EH (cell line): Measurements from ENCODE around the gene ID3.
A peak's percentile ranks its signal among the peaks of the same experiment; 100 is the strongest.
"Not testable (repeated sequence)": the region's sequence is repeated elsewhere in the genome, so short reads cannot be mapped to it uniquely, and the experiment has no call there.

ENCODE experiments used
- DNase-seq: peaks from one replicate; pipeline ENCODE4 v3.0.0-alpha.2; 2015; ENCODE audit warnings: low read depth

Gene ID3

DNA sequence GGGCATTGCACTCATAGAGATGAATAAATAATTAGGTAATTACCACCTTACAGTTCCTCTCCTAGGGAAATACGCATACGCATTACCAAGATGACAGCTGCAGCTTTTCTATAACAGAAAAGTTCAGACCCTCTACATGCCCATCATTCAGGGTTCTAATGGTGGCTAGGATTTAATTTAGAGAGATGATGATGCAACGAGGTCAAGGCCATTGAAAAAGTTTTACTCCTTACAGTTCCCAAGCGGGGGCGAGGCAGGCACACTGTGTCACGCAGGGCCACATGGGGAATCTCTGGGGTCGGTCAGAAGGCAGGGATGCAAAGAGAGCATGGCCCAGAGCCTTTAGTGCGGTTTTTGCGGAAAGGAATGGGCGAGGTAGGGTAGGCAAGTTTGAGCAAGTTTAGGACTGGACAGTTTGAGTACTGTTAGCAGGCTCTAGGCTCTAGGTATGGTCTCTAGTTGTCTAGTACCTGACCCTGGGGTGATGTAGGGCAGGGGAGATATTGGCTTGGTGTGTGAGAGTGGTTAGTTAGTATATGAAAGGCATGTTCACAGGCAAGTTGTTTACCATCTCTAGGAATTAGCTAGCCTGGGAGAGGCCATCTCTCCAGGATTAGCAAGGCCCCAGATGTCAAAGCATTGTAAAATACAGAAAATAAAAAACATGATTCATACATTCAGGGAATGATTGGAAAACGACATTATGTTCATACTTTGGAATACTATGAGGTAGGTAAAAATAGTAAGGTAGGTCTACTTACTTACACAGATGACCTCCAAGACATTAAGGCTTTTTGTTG lies 29.6 kb upstream of the ID3 start:
- DNase-seq: peak; percentile 47

DNA sequence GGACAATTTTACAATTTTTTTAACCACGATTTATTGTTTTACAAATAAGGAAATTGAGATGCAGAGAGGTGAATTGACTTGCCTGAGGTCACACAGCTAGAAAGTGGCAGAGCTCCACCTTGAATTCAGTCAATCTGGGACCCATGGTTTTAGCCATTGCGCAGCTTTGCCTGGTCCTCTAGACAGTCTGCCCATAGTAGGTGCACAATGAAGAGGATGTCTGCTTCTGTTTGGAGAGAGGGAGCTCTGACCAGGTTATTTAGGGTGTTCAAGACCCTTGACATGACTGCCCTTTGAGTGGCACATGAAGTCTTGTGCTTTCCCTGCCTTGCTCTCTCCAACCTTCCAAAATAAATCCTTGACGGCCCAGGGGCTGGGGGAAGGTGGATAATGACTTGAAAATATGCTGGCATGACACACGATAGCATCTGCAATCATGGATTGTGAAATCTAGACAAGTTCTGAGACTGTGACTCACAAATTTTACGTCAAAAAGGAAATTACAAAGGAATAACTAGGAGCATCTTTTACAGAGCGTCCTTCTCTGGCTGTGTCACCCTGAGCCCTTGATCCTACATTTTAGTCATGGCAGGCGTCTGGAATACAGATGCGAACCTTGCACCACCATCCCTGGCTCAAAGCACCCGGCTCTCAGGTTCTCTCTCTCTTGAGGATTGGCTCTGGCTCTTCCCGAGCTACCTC lies 26.2 kb upstream of the ID3 start:
- DNase-seq: peak; percentile 99

DNA sequence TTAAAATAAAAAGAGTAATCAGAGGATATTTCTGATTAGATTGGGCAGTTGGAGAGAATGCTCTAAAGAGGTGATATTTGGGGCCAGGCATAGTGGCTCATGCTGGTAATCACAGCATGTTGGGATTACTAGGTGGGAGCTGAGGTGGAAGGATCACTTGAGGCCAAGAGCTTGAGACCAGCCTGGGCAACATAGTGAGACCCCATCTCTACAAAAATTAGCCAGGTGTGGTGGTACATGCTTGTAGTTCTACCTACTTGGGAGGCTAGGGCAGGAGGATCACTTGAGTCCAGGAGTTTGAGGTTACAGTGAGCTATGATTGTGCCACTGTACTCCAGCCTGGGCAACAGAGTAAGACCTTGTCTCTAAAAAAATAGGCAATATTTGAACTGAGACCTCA lies 24.4 kb upstream of the ID3 start:
- not testable (repeated sequence) for DNase-seq

DNA sequence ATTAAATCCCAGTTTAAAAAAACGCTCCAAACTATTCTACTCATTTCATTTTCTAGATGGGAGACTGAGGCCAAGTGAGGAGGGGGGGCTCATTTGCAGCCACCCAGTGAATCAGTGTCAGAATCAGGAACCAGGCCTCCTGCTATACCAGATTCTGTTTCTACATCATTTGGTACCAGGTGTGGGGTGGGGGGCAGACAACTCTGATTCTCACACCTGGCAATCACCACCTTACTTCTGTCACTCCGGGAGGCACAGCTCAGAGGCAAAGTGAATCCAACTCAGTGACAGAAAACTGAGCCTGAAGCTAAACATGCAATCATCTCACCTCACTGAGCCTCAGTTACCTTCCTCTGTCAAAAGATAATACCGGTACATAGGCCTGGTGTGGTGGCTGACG lies 23.5 kb upstream of the ID3 start:
- DNase-seq: no peak

DNA sequence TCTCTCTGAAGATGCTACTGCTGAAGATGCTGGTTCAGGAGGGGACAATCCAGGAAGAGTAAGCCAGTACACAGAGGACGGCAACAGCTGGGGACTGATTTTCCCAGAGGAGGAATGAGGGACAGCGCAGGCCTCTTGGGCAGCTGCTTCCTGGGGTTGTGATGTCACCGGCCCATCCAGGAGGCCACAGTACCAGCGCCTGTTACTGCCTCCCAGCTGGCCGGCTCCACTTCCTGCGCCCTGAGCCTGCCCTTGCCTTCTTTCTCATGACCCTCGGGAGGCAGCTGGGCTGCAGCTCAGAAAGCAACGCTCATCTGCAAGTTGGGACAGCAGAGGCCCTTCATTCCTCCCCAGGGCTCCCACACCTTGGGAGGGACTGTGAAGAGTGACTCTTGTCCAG lies 21.9 kb upstream of the ID3 start:
- DNase-seq: peak; percentile 94

DNA sequence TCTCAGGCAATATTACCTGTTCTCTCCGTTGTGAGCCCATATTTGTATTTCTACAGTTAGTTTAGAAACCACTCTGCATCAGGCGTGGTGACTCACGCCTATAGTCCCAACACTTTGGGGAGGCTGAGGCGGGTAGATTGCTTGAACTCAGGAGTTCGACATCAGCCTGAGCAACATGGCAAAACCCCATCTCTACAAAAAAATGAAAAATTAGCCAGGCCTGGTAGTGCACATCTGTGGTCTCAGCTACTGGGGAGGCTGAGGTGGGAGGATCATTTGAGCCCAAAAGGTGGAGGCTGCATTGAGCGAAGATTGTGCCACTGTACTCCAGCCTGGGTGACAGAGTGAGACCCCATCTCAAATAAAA lies 19.7 kb upstream of the ID3 start:
- DNase-seq: no peak

DNA sequence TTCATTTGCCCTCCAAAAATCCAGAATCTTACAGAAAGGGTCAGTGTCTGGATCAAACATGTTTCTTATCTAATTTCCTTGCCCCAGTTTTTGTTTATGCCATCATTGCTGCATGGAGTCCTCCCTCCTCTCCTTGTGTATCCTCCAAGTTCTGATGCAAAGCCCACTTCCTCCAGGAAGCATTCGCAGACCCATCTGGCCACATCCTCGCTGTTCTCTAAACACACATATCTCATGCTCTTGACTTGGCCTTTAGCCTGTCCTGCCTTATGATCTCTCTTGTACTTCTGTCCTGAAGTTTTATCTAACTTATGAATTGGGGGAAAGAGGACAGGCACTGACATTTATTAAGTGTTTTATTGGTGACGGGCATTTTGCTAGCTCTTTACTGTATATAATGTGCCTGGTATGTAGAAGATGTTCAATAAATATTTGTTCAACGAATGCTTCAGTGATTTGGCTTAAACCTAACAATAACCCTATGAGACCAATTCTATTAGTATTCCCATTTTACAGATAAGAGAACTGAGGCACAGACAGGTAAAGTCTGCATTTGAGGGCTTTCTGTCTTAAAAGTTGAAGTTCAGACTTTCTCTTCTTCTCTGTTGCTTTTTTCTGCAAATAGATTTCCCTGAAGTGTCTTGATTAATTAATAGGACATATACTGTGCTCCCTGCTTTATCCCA lies 19.2 kb upstream of the ID3 start:
- peak; percentile 69 for DNase-seq

DNA sequence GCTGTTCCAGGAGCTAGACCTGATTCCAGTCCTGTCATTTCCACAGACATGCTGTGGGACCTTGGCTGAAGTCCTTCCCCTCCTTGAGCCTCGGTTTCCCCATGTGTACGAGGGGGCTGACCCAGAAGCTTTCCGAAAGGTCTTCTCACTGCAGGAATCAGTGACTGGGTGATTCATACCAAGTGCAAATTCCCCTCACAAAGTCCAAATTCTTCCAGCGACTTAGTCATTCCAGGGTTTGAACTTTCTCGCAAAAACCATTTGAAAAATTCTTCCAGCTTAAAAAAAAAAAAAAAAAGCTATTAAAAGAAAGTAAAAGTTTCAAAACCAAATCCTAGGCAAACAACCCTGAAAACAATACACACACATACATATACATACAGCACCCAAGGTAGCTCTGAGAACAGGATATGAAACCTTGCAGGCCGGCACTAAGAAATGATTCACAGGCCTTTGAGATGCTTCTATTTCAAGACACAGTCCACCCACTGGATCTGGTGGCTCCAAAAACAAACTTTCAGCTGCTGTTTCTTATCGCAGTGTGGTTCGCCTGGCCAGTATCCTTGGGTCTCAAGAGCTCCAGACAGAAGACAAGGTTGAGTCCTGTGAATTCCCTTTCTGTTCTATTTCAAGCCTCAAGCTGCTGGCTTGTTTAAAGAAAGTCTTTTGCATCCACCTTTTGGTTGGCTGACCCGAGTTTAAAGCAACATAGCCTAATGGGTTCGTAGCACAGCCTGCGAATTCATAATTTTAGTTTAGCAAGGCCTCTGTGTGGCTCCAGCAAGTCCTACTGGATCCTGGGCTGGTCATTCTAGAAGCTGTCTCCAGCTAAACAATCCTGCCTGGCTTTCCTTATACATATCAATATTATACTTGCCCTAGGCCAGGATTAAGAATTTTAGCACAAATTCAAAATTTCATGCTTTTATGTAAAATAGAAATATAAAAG lies 18.0 kb upstream of the ID3 start:
- DNase-seq: peak; percentile 96

DNA sequence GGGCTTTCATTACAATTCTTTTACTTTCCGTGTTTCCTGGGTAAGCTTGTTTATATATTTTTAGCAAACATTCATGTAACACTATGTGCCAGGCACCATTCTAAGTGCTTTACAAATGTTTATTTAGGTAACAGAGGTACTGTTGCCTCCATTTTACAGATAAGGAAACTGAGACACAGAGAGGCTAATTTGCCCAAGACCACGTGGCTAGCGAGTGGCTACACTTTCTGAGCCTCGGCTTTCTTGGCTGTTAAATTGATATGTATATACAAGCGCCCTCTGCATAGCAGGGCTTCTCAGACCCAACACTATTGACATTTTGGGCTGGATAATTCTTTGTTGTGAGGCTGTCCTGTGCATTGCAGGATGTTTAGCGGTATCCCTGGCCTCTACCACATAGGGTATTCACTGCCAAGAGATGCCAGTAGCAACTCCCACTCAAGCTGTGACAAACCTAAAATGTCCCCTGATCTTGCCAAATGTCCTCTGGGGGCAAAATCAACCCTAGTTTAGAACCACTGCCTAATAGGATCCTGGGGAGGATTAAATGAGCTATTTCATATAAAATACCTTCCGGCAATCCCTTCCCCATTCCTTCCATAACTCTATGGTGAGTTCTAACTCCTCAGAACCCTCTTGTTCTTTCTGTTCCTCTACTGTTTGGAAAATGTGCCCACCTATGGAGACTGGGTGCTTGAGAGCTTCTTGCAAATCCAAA lies 17.2 kb upstream of the ID3 start:
- peak; percentile 79 for DNase-seq

DNA sequence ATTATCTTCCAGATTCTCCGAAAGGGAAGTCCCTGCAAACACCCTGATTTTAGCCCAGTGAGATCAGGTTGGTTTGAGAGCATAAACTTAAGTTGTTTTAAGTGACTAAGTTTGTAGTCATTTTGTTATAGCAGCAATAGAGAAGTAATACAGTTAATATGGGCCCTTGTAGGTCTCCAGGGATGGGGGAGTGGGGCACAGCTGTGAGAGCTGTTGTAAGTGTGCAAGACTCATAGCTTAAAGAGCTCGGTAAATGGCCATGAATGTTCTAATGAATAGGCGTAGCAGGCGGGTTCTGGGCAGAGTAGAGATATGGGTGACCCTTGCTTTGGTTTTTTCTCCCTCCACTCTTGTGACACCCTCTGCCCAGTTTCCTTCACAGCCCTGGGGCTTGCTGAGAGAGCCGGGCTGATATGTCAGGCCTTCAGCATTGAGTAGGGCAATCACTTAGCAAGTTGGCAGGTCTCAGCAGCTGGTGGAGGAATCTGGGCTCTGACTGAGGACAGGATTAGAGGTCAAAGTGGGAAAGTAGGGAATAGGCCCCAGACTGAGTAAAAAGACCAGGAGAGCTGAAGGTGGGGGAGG lies 16.0 kb upstream of the ID3 start:
- no peak for DNase-seq

DNA sequence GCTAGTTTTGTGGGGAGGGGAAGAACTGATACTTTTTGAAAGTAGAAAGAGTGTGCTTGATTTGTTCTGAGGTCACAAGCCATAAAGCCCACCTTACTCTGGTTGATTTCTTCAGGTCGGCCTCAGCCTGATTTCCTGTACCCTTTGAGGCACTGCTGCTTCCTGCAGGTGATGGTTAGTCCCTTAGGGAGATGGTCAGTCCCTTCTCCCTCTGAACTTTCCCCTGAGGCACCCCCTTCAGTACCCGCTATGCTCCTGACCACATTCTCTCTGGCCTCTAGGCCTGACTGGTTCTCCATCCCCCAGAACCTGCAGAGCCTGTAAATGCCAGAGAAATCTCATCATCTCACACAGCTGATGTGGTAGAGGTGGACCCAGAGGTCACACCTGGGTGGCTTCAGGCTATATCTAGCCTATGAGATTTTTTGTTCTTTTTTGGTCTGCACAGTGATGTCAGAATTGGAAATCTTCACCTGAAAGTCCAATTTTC lies 15.0 kb upstream of the ID3 start:
- DNase-seq: no peak

DNA sequence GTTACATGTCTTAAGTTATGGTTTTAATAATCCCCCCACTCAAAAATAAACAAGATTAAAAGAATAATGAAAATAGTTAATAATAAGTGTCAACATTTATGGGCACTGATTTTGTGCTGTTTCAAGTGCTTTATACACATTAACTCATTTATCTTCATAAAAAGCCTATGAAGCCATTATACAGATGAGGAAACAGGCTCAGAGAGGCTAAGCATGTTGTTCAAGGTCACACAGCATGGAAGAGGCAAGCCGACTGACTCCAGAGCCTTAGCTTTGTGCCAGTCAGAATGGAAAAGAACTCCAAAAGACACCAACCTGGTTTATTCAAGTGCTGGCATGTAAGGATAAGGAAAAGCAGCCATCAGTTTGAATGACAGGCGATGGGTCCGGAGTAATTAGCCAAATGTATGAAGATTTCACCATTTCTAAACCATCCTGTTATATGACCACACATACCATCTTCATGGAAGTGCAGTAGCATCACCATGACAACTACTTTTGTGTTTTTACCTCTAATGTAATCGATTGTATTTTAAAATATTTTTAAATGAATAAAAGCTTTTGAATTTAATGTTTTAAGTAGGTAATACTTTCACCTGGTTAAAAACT lies 14.4 kb upstream of the ID3 start:
- no peak for DNase-seq

DNA sequence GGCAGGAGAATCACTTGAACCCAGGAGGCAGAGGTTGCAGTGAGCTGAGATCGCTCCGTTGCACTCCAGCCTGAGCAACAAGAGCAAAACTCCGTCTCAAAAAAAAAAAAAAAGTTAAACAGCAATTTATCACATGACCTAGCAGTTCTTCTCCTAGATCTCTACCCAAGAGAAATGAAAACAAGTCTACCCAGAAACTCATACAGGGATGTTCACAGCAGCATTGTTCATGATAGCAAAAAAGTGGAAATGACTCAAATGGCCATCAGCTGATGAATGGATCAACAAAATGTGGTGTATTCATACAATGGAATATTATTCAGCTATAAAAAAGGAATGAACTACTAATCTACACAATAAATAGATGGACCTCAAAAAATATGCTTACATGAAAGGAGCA lies 12.2 kb upstream of the ID3 start:
- DNase-seq: no peak

DNA sequence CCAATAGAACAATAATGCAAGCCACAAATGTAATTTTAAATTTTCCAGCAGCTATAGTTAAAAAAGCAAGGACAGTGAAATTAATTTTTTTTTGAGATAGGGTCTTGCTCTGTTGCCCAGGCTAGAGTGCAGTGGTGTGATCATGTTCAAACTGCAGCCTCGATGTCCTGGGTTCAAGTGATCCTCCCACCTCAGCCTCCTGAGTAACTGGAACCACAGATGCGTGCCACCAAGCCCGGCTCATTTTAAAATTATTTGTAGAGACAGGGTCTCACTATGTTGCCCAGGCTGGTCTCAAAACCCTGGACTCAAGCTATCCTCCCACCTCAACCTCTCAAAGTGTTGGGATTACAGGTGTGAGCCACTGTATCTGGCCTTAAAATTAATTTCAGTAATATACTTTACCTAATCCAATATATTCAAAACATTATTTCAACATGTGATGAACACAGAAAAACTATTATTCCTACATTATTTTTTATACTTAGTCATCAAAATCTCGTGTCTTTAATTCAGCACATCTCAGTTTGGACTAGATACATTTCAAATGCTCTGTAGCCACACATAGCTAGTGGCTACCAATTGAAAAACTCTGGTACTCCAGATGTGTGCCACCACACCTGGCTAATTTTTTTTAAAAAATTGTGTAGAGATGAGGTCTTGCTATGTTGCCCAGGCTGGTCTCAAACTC lies 10.8 kb upstream of the ID3 start:
- DNase-seq: no peak

DNA sequence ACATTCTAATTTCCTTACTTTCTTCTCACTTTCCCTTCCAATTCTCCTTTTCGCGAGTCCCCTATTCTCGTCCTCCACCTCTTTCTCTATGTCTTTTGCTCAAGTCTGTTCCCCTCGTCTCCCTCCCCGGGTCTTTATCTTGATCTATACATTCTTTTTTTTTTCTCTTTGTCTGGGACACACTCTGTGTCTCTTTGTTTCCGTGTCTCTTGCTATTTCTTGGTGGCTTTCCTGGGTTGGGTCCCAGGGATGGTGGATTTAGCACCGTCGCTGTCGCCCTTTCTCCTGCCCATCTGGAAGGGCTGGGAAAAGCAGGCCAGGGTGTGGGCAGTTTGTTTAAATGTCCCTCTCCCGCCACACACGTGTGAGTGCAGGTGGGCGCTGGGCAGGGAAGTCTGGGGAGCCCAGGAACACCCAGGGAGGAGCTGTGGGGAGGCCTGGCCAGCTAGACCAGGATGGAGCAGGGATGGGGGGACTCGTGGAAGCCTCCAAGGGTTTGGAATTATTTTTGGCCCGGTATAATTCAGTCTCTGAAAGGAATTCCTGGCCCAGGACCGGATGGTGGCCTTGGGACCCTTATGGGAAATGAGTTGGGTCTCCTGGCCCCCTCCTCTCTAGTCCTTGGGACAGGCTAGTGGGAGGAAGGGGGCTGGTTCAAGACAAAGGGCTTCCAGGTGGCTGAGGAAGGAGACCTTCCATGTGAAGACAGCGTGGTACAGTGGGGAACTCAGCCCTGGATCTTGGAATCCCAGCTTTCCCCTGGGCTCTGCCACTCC lies 9.5 kb upstream of the ID3 start:
- DNase-seq: peak; percentile 26

DNA sequence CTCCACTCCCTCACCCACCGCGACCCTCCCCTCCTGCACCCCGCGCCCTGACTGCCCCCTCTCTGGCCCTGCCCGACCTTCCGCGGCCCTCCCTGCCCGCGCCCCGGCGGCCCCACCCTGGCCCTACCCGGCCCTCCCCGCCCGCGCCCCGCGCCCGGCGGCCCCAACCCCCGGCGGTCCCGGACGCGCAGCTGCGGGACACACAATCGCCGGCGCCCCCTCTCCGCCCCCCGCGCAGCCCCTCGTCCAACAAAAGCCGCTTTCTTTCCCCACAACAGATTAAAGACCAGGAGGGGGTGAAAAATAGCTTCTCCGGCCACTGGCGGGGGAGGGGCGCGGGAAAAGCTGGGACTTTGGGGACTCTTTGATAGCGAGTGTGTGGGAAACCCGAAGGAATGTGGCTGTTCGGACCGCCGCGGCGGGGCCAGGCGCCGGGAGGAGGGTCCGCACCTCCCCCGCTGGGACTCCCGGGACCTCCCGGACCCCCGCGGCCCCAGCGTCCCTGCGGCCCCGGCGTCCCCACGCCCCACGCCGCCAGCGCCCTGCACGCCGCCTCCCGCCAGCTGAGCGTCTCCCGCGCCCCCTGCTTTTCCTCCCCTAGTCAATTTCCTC lies 8.8 kb upstream of the ID3 start:
- peak; percentile 59 for DNase-seq

DNA sequence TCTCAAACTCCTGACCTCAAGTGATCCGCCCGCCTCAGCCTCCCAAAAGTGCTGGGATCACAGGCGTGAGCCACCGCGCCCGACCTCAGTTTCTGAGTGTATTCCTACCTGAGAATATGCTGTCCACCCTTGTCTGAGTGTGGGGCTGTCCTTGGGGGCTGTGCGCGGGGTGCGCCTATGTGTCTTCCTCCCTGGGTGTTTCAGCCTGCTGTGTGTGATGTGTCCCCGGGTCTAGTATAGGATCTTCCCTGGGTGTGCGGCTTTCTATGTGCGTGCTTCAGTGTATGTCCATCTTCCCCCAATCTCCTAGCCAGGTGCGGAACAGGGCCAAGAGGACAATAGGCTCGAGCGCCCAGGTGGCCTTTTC lies 8.3 kb upstream of the ID3 start:
- DNase-seq: no peak

DNA sequence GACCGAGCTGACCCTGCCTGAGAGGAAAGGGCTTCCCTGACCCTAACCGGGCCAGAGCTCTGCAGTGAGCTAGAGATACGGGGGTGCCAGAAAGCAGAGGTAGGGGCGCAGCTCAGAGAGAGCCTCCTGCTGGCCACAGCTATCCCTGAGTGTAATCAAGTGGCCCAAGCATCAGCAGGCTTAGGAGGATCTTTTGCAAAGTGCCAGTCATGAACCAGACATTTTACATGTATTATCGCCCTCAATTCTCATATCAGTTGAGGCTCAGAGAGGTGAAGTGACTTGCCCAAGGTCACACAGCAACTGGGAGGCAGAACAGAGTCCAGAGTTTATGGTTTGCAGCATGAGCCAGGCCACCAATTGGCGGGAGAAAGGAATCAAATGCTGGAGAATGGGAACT lies 7.0 kb upstream of the ID3 start:
- DNase-seq: peak; percentile 20

DNA sequence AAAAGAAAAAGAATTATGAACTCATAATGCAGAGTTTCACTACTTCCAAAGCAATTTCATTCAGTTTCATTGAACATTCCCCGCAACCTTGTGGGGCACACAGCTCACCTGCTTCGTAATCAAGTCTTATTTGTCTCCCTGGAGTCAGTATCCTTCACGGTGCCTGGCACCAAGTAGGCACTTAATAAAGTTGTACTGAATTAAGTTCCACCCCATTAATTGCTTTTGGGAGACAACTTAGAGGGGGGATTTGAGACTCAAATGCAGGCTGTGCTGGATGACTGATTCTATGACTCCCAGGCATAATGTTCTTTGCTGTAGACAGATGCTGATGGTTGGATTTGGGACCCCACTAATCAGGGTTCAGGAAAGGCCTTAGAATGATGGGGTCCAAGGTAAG lies 6.5 kb upstream of the ID3 start:
- no peak for DNase-seq
